Left lung (tissue), 10 donors: ENCODE measurements around the gene MGAT1. TPM values are rescaled to one million over a fixed set of nuclear protein-coding genes. Genes with fewer than 3 reads are reported as not detected.

Source experiments
- ATAC-seq: fragments of 200-7000 bp; cut with Tn5 transposase; one replicate; pipeline ENCODE4 v1.9.1; 2020; ENCODE audit warnings: moderate library complexity
- DNase-seq, 4 donors: peaks; one replicate each; pipeline ENCODE4 v3.0.0-alpha.2; 2013 to 2020
- H3K27ac ChIP-seq, 2 donors: fragments of 200-600 bp; sonication (generic) in 1 of 2; one replicate each; pipeline versions ENCODE4 v1.5.0 to v1.8.0; 2020 to 2021
- H3K27me3 ChIP-seq, 2 donors: fragments of 200-600 bp; sonication (generic) in 1 of 2; one replicate each; pipeline versions ENCODE4 v1.5.0 to v1.8.0; 2020 to 2021
- H3K36me3 ChIP-seq, 2 donors: fragments of 200-600 bp; sonication (generic) in 1 of 2; one replicate each; pipeline versions ENCODE4 v1.5.0 to v1.8.0; 2020 to 2021
- H3K4me1 ChIP-seq, 2 donors: fragments of 200-600 bp; one replicate each; pipeline ENCODE4 v1.8.0; 2021
- H3K4me3 ChIP-seq, 2 donors: fragments of 200-600 bp; sonication (generic) in 1 of 2; one replicate each; pipeline versions ENCODE4 v1.5.0 to v1.8.0; 2020 to 2021; ENCODE audit warnings: mild to moderate bottlenecking in 1 of 2
- H3K9me3 ChIP-seq, 2 donors: fragments of 200-600 bp; sonication (generic) in 1 of 2; one replicate each; pipeline versions ENCODE4 v1.5.0 to v1.8.0; 2020 to 2021
- CTCF ChIP-seq, 2 donors: fragments of 200-600 bp; sonication (generic) in 1 of 2; IDR thresholded peaks; one replicate each; pipeline versions ENCODE4 v1.5.0 to v1.8.0; 2021; ENCODE audit warnings: antibody characterized with exemption in 2 of 2
- intact Hi-C, 2 donors: fragments of 100-400 bp; cut with DNase I; formaldehyde crosslinking; loops; one replicate each; pipeline versions ENCODE4 v1.11.2 to v1.14.2; 2022
- polyA plus RNA-seq, 6 donors: library from polyadenylated mRNA; unstranded; fragments of 120-200 nt; gene quantifications; one replicate each; pipeline ENCODE4 v1.2.1, GENCODE V29; 2013; ENCODE audit not compliant: insufficient read length in 6 of 6
- total RNA-seq, 2 donors: library from RNA; stranded (reverse); fragmentation: NEBNext Ultra II Directional; extraction: Animal tissue kit (Norgen Biotek cat#: 25700); gene quantifications; one replicate each; pipeline ENCODE4 v1.2.1, GENCODE V29; 2021
- donor health status: DM: no; HTN: yes; CAD: no.
- donor health status: DM: no; HTN: no; CAD: no.

The MGAT1 gene
- total and polyA plus RNA-seq, 8 donors, result 70.6 to 263 (median 86.0) TPM

- no peaks in the 10 kb centered on the region for H3K27me3 ChIP-seq
- DNase-seq (no peak), ATAC-seq (no peak)
- H3K36me3 ChIP-seq, result peaks cover 0 to 8% of the 10 kb centered on the region in 2 donors
- peak overlapping the region; percentile 64 to 100 for H3K27ac ChIP-seq
- peak overlapping the region in 1 of 2 donors; percentile 99 for H3K4me3 ChIP-seq
- H3K9me3 ChIP-seq, result no peaks in the 10 kb centered on the region
- intact Hi-C loops, result no loop called here
- no peak for TF ChIP-seq CTCF (IDR thresholded peaks at IDR 0.05)
- H3K4me1 ChIP-seq, result peaks cover 32 to 64% of the 10 kb centered on the region in 2 donors
Measured at GRCh38 chr5:180813420-180813819, 10.8 kb upstream of the MGAT1 start.

- Histone ChIP-seq H3K4me3 (peak overlapping the region in 1 of 2 donors; percentile 99), H3K27me3 (no peaks in the 10 kb centered on the region), H3K36me3 (peaks cover 0 to 17% of the 10 kb centered on the region in 2 donors), H3K4me1 (peaks cover 46 to 64% of the 10 kb centered on the region in 2 donors), H3K27ac (peak overlapping the region; percentile 98 to 100), H3K9me3 (no peaks in the 10 kb centered on the region)
- intact Hi-C loops, result no loop called here
- TF ChIP-seq CTCF (IDR thresholded peaks at IDR 0.05), result no peak
- DNase-seq, result peak in 1 of 4 donors; percentile 34
- ATAC-seq, result no peak
Measured at GRCh38 chr5:180811623-180812124, 9.1 kb upstream of the MGAT1 start.

GRCh38 chr5:180810959-180811622 is 8.5 kb upstream of the MGAT1 start:
- H3K4me3 ChIP-seq, result peak overlapping the region; percentile 65 to 99
- ATAC-seq, result no peak
- intact Hi-C loops, result no loop called here

GRCh38 chr5:180810210-180810958 is 7.8 kb upstream of the MGAT1 start:
- Histone ChIP-seq H3K9me3 (no peaks in the 10 kb centered on the region), H3K27ac (peak overlapping the region; percentile 98 to 100), H3K36me3 (peaks cover 0 to 22% of the 10 kb centered on the region in 2 donors), H3K4me1 (peaks cover 40 to 64% of the 10 kb centered on the region in 2 donors), H3K27me3 (no peaks in the 10 kb centered on the region), H3K4me3 (peak overlapping the region; percentile 65 to 99)
- intact Hi-C loops, result no loop called here
- DNase-seq (peak; percentile 98 to 99 (median 98)), ATAC-seq (peak; percentile 92)
- TF ChIP-seq CTCF (IDR thresholded peaks at IDR 0.05), result no peak

More at GRCh38 chr5:180810959-180811622, 8.5 kb upstream of the MGAT1 start:
- Histone ChIP-seq H3K9me3 (no peaks in the 10 kb centered on the region), H3K36me3 (peaks cover 0 to 22% of the 10 kb centered on the region in 2 donors), H3K27ac (peak overlapping the region; percentile 98 to 100), H3K27me3 (no peaks in the 10 kb centered on the region), H3K4me1 (peaks cover 40 to 64% of the 10 kb centered on the region in 2 donors)
- DNase-seq, result peak in 2 of 4 donors; percentile 59 to 79
- no peak for TF ChIP-seq CTCF (IDR thresholded peaks at IDR 0.05)
